Coronary artery (tissue), 2 donors: ENCODE data around the gene PTPA.
"Not testable (repeated sequence)": the region's sequence is repeated elsewhere in the genome, so short reads cannot be mapped to it uniquely, and the experiment has no call there.

Source experiments
- DNase-seq: peaks from one replicate; pipeline ENCODE4 v3.0.0-alpha.2; 2017; ENCODE audit warnings: low spot score
- H3K27ac ChIP-seq, 2 donors: fragments of 200-600 bp; sonication (generic); one replicate each; pipeline ENCODE4 v1.5.1; 2016 to 2019
- H3K4me3 ChIP-seq: fragments of 200-600 bp; sonication (generic); 2 replicates; pipeline ENCODE4 v1.5.1; 2016; ENCODE audit warnings: mild to moderate bottlenecking, moderate library complexity
- CTCF ChIP-seq: fragments of 200-600 bp; sonication (generic); IDR thresholded peaks from one replicate; pipeline ENCODE4 v1.5.1; 2019; ENCODE audit warnings: antibody characterized with exemption

Gene PTPA

GRCh38 chr9:129160712-129161533, 49.7 kb downstream of the PTPA start:
- no peak for DNase-seq
- Histone ChIP-seq H3K27ac (no peak overlapping the region), H3K4me3 (no peak overlapping the region)
- no peak for TF ChIP-seq CTCF

DNA sequence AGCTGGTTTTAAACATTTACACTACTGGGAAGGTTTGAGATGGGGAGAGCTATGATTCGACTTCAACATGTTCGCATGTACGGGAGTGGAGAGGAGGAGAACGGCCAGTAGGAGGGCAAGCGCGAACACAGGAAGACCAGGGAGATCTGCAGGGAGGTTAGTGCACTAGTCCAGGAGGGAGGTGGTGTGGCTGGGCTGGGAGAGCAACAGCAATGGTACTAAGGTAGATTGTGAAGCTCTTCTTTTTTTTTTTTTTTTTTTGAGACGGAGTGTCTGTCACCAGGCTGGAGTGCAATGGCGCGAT, 50.3 kb downstream of the PTPA start:
- DNase-seq, result no peak
- Histone ChIP-seq H3K4me3 (no peak overlapping the region), H3K27ac (no peak overlapping the region)
- no peak for TF ChIP-seq CTCF

- H3K4me3 ChIP-seq, result no peak overlapping the region
- no peak for DNase-seq
- TF ChIP-seq CTCF, result no peak
- peak overlapping the region in 1 of 2 donors; percentile 52 for H3K27ac ChIP-seq
Observed at GRCh38 chr9:129162497-129163197, 51.4 kb downstream of the PTPA start.

GRCh38 chr9:129163198-129163670, 52.0 kb downstream of the PTPA start:
- not testable (repeated sequence) for H3K4me3 ChIP-seq, DNase-seq
- H3K27ac ChIP-seq, result peak overlapping the region; percentile 52 to 78

- TF ChIP-seq CTCF, result no peak
- no peak for DNase-seq
- Histone ChIP-seq H3K27ac (peak overlapping the region; percentile 52 to 78), H3K4me3 (no peak overlapping the region)
Observed at GRCh38 chr9:129163753-129164152, 52.5 kb downstream of the PTPA start.

DNA sequence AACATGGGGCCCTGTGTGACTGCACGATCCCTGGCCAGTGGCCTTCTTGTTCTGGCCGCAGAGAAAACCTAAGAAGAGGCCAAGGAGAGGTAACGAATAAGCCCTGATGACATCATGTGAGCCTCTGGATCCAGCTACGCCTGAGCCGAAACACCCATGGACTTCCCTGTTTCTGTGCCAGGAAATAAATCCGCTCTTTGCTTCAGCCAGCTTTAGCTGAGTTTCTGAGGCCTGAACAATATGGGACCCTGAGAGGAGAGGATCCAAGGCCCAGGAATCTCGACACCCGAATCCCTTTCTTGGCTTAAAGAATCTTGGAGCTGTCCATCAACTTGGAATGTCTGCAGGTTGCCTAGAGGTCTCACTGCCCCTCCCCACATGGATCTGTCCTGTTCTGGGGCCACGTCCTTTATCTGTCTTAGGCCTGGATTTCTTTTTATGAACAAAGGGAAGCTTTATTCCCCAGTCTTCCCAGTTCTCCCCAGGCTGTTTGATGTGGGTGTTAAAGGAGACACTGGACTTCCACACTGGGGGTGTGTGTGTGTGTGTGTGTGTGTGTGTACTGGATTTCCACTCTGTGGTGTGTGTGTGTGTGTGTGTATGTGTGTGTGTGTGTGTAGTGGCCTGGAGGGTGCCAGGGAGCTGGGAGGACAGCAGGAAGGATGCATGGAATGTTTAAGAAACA, 53.2 kb downstream of the PTPA start:
- no peak for DNase-seq
- TF ChIP-seq CTCF, result no peak
- no peak overlapping the region for H3K4me3 ChIP-seq
- peak overlapping the region; percentile 52 to 78 for H3K27ac ChIP-seq

- no peak for DNase-seq
- Histone ChIP-seq H3K4me3 (no peak overlapping the region), H3K27ac (peak overlapping the region in 1 of 2 donors; percentile 78)
- no peak for TF ChIP-seq CTCF
Observed at GRCh38 chr9:129165198-129165597, 54.0 kb downstream of the PTPA start.
